GM13977 (cell line): ENCODE results near the gene FOXO1.

Experiments
- DNase-seq: peaks from one replicate; pipeline ENCODE4 v3.0.0; 2012; ENCODE audit warnings: low spot score
- CTCF ChIP-seq: IDR thresholded peaks from 2 replicates; pipeline ENCODE4 v1.5.1; 2012; ENCODE audit warnings: mild to moderate bottlenecking, control low read depth; ENCODE audit not compliant: insufficient read depth; ENCODE audit errors: extremely low read depth, missing control alignments
- in situ Hi-C: fragments of 300-500 bp; cut with MboI; formaldehyde crosslinking; loops from one replicate; pipeline ENCODE4 v1.12.0; 2022; ENCODE audit warnings: low sequenced_read_pairs, low pct_unique_long_range_greater_than_20kb, mixed read lengths, inconsistent platforms; ENCODE audit not compliant: unreplicated experiment

Gene FOXO1

GRCh38 chr13:40613192-40613818, 53.1 kb downstream of the FOXO1 start:
- DNase-seq = peak; percentile 41
- in situ Hi-C loops = no loop called here
- TF ChIP-seq CTCF = no peak

- TF ChIP-seq CTCF = no peak
- in situ Hi-C loops = no loop called here
- no peak for DNase-seq
Observed at GRCh38 chr13:40612041-40612440, 54.4 kb downstream of the FOXO1 start.

GRCh38 chr13:40611635-40612034, 54.8 kb downstream of the FOXO1 start:
- in situ Hi-C loops = no loop called here
- no peak for DNase-seq
- no peak for TF ChIP-seq CTCF

GRCh38 chr13:40611004-40611403, 55.4 kb downstream of the FOXO1 start:
- no peak for DNase-seq
- no peak for TF ChIP-seq CTCF
- in situ Hi-C loops = no loop called here

GRCh38 chr13:40609972-40610726, 56.3 kb downstream of the FOXO1 start:
- no peak for TF ChIP-seq CTCF
- no peak for DNase-seq
- in situ Hi-C loops = no loop called here

GRCh38 chr13:40608308-40608707, 58.1 kb downstream of the FOXO1 start:
- in situ Hi-C loops = no loop called here
- no peak for TF ChIP-seq CTCF

More at GRCh38 chr13:40608308-40608707, 58.1 kb downstream of the FOXO1 start:
- no peak for DNase-seq
